Uterus (tissue), 4 donors: ENCODE measurements around the gene ASNSD1. TPM values are rescaled to one million over a fixed set of nuclear protein-coding genes. Genes with fewer than 3 reads are reported as not detected.
A peak's percentile ranks its signal among the peaks of the same experiment; 100 is the strongest.

Experiments
- DNase-seq, 2 donors: peaks; one replicate each; pipeline ENCODE4 v3.0.0-alpha.2; 2019 to 2020
- H3K27ac ChIP-seq, 2 donors: fragments of 200-600 bp; sonication (generic); 1 replicate in 1 of 2; 2 replicates in 1 of 2; pipeline ENCODE4 v1.5.1; 2016 to 2018
- H3K27me3 ChIP-seq, 2 donors: fragments of 200-600 bp; sonication (generic); one replicate each; pipeline ENCODE4 v1.5.1; 2018 to 2019; ENCODE audit warnings: control low read depth in 1 of 2
- H3K36me3 ChIP-seq, 2 donors: fragments of 200-600 bp; sonication (generic); one replicate each; pipeline ENCODE4 v1.5.1; 2019; ENCODE audit warnings: control low read depth in 1 of 2
- H3K4me1 ChIP-seq, 2 donors: fragments of 200-600 bp; sonication (generic); one replicate each; pipeline ENCODE4 v1.5.1; 2018 to 2019; ENCODE audit warnings: control low read depth in 1 of 2
- H3K4me3 ChIP-seq, 2 donors: fragments of 200-600 bp; sonication (generic); 1 replicate in 1 of 2; 2 replicates in 1 of 2; pipeline ENCODE4 v1.5.1; 2018 to 2019; ENCODE audit warnings: mild to moderate bottlenecking in 1 of 2
- H3K9me3 ChIP-seq, 2 donors: fragments of 200-600 bp; sonication (generic); one replicate each; pipeline ENCODE4 v1.5.1; 2019; ENCODE audit warnings: control low read depth in 1 of 2
- CTCF ChIP-seq, 4 experiments: fragments of 200-600 bp in 2 of 4; fragments of 450-650 bp in 2 of 4; sonication (generic) in 2 of 4; IDR thresholded peaks; one replicate each; pipeline ENCODE4 v1.5.1; 2016 to 2019; ENCODE audit warnings: antibody characterized with exemption in 4 of 4, mild to moderate bottlenecking in 2 of 4, moderate library complexity in 1 of 4
- POLR2A ChIP-seq, 2 donors: fragments of 450-650 bp; IDR thresholded peaks; one replicate each; pipeline ENCODE4 v1.6.1; 2016; ENCODE audit warnings: antibody characterized with exemption in 2 of 2, mild to moderate bottlenecking in 1 of 2, moderate library complexity in 1 of 2
- intact Hi-C: fragments of 100-400 bp; cut with DNase I; formaldehyde crosslinking; loops from one replicate; pipeline ENCODE4 v1.15.1; 2023; ENCODE audit warnings: low total_unique reads
- total RNA-seq, 4 donors: library from RNA; depleted of rRNA in 3 of 4; stranded (reverse); fragments of >200 nt in 3 of 4; gene quantifications; one replicate each; pipeline versions ENCODE4 v1.1.0 to v1.2.4, GENCODE V29; 2014 to 2023
- donor health status: DM: yes; HTN: yes; CAD: no.

ASNSD1 gene
- total RNA-seq, 4 donors from 2014 or later = 46.2 to 94.4 (median 56.6) TPM

- H3K4me3 ChIP-seq = no peak overlapping the region
- H3K27me3 ChIP-seq = no peaks in the 10 kb centered on the region
- no peak for DNase-seq
- H3K27ac ChIP-seq = no peak overlapping the region
- H3K4me1 ChIP-seq = no peaks in the 10 kb centered on the region
- H3K36me3 ChIP-seq = no peaks in the 10 kb centered on the region
- TF ChIP-seq CTCF (IDR thresholded peaks at IDR 0.05) = no peak
- TF ChIP-seq POLR2A (IDR thresholded peaks at IDR 0.05) = no peak
- no peaks in the 10 kb centered on the region for H3K9me3 ChIP-seq
- intact Hi-C loops = no loop called here
These were observed 43.1 kb upstream of the ASNSD1 start for GRCh38 chr2:189618197-189618596.

DNA sequence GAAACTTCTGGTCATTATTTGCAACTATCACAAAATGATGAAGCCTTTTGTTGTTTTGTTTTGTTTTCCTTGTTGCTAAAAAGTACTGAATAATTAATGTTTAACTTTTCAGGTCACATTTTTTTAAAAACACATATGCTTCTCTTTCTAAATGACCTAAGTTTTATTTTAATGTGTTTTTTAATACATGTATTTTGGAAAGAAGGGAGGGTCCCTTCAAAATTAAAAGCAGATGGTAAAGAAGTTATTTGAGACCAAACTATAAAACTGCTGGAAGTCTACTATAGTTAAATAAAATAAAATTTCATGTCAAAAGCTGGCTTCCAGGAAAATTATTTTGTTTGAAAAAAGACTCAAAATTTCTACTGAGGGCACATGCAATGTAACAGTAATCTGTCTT lies 39.5 kb upstream of the ASNSD1 start:
- Histone ChIP-seq H3K9me3 (no peaks in the 10 kb centered on the region), H3K36me3 (no peaks in the 10 kb centered on the region), H3K4me3 (no peak overlapping the region), H3K27ac (peak overlapping the region in 1 of 2 donors; percentile 16), H3K27me3 (no peaks in the 10 kb centered on the region), H3K4me1 (no peaks in the 10 kb centered on the region)
- DNase-seq = no peak
- intact Hi-C loops = no loop called here
- no peak for TF ChIP-seq POLR2A (IDR thresholded peaks at IDR 0.05)
- no peak for TF ChIP-seq CTCF (IDR thresholded peaks at IDR 0.05)

GRCh38 chr2:189623049-189623448 lies 38.2 kb upstream of the ASNSD1 start:
- H3K9me3 ChIP-seq = no peaks in the 10 kb centered on the region

DNA sequence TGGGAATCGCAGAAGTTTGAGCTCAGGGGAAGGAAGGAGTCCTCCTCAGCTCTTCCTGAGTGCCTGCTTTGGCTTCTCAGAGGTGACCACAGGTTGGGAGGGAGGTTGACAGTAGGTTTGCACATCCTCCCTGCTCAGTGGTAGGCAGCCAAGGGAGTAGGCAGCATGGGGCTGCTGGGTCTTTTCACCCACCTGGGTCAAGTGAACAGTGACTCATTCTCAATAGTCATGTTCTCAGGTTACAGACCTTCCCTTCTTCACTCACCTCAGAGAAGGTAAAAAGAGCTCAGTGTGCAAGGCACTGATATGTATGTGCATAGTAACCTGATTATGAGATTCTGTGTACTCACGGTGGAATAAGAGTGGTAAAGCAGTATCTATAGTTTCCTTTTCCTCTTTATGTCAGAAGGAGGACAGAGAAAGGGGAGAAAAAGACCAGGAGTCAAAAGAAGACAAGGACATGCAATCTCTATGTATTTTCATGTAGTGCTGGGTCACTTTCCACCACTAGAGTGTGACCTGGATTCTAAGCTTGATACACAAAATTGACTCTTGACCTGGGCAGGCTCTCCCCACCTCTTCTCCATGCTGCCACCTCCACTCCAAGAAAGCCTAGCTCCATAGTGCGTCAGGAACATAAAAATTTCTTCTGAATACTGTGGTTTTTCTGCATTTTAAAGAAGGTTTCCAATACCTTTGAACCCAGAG lies 36.5 kb upstream of the ASNSD1 start:
- no peaks in the 10 kb centered on the region for H3K27me3 ChIP-seq
- H3K36me3 ChIP-seq = no peaks in the 10 kb centered on the region
- H3K4me1 ChIP-seq = no peaks in the 10 kb centered on the region
- no peak overlapping the region for H3K4me3 ChIP-seq
- intact Hi-C loops = no loop called here
- H3K9me3 ChIP-seq = no peaks in the 10 kb centered on the region
- no peak for TF ChIP-seq POLR2A (IDR thresholded peaks at IDR 0.05)
- TF ChIP-seq CTCF (IDR thresholded peaks at IDR 0.05) = no peak
- no peak overlapping the region for H3K27ac ChIP-seq
- DNase-seq = no peak

More at GRCh38 chr2:189623049-189623448, 38.2 kb upstream of the ASNSD1 start:
- H3K27me3 ChIP-seq = no peaks in the 10 kb centered on the region
- no peaks in the 10 kb centered on the region for H3K4me1 ChIP-seq
- no peaks in the 10 kb centered on the region for H3K36me3 ChIP-seq
- no peak overlapping the region for H3K27ac ChIP-seq
- no peak for TF ChIP-seq POLR2A (IDR thresholded peaks at IDR 0.05)
- TF ChIP-seq CTCF (IDR thresholded peaks at IDR 0.05) = no peak
- DNase-seq = no peak
- no peak overlapping the region for H3K4me3 ChIP-seq
- intact Hi-C loops = no loop called here

DNA sequence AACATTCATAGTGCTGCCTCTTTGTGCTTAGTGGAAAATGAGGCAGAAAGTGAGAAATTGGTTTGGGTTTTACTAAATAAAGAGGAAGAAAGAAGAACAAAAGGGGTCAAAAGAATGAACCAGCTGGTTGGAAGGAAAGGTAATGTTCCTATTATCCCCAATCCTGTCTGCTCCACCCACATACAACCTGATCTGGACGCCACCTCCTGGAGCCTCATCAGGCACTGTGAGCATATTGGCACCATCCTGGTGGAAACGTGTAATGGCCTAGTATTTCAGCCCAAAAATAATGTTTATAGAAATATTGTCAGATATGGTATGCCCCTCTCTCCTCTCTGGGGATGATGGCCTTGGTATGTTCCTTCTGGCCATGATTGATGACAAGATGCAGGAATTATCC lies 35.6 kb upstream of the ASNSD1 start:
- H3K27ac ChIP-seq = no peak overlapping the region
- TF ChIP-seq POLR2A (IDR thresholded peaks at IDR 0.05) (no peak), CTCF (IDR thresholded peaks at IDR 0.05) (no peak)
- no peaks in the 10 kb centered on the region for H3K36me3 ChIP-seq
- DNase-seq = no peak
- no peak overlapping the region for H3K4me3 ChIP-seq
- H3K4me1 ChIP-seq = peaks cover 0 to under 1% of the 10 kb centered on the region in 2 donors
- intact Hi-C loops = no loop called here
- H3K27me3 ChIP-seq = no peaks in the 10 kb centered on the region
- H3K9me3 ChIP-seq = no peaks in the 10 kb centered on the region
